Mammary epithelial cell (primary cell): ENCODE results near the gene MAGT1.

ENCODE experiments used
- EZH2 ChIP-seq: IDR thresholded peaks from 2 replicates; pipeline ENCODE4 v1.6.1; 2012; ENCODE audit warnings: low read length, inconsistent platforms, borderline replicate concordance
- TF ChIP-seq, protein P1 (sequence below), 2 donors: IDR thresholded peaks in 1 of 2; conservative IDR thresholded peaks in 1 of 2; 2 replicates each; pipeline ENCODE4 v1.5.1; 2011 to 2012; ENCODE audit warnings: inconsistent platforms in 2 of 2, low read length in 2 of 2, mild to moderate bottlenecking in 2 of 2, control low read depth in 1 of 2, low read depth in 1 of 2; ENCODE audit not compliant: insufficient read depth in 1 of 2; ENCODE audit errors: extremely low read depth in 1 of 2

DNA sequence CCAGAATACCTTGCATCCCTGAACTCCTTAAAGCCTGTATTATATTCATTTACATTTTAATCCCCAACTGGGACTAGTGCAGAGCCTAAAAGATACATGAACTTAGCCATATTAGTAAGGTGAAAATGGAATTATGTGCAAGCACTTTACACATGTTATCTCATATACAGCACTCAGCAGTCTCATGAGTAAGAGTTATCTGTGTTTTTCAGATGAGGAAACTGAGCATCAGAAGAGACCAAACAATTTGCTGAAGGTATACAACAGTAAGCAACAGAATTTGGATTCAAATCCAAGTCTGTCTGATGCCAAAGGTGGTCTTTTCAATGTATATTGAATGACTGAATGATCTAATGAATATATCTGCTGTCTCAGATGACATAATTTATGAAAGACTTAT is 27.6 kb upstream of the MAGT1 start:
- TF ChIP-seq, protein P1, sequence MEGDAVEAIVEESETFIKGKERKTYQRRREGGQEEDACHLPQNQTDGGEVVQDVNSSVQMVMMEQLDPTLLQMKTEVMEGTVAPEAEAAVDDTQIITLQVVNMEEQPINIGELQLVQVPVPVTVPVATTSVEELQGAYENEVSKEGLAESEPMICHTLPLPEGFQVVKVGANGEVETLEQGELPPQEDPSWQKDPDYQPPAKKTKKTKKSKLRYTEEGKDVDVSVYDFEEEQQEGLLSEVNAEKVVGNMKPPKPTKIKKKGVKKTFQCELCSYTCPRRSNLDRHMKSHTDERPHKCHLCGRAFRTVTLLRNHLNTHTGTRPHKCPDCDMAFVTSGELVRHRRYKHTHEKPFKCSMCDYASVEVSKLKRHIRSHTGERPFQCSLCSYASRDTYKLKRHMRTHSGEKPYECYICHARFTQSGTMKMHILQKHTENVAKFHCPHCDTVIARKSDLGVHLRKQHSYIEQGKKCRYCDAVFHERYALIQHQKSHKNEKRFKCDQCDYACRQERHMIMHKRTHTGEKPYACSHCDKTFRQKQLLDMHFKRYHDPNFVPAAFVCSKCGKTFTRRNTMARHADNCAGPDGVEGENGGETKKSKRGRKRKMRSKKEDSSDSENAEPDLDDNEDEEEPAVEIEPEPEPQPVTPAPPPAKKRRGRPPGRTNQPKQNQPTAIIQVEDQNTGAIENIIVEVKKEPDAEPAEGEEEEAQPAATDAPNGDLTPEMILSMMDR (conservative IDR thresholded peaks at IDR 0.05 in 1 of 2, IDR thresholded peaks at IDR 0.05 in 1 of 2; ENCODE audit: extremely low read depth in 1 of 2, insufficient read depth in 1 of 2, low read depth in 1 of 2, low read length in 2 of 2) = no peak
- TF ChIP-seq EZH2 = no peak
